ENCODE measurements around the gene PLPP1.

GRCh38 chr5:55391707-55392106 lies 143.1 kb downstream of the PLPP1 start:
- no peak for TF ChIP-seq CTCF (IDR thresholded peaks at IDR 0.05; ENCODE audit: low read depth, low read length, missing input control)
- TF ChIP-seq SP1 (IDR thresholded peaks at IDR 0.05) = peak; percentile 38
- no peak for TF ChIP-seq EGR1 (IDR thresholded peaks at IDR 0.05; ENCODE audit: low read depth in 2 of 2)
- TF ChIP-seq RAD21 (IDR thresholded peaks at IDR 0.05) = peak in 1 of 2 donors; percentile 8
- TF ChIP-seq TAF1 (conservative IDR thresholded peaks at IDR 0.05) = no peak
- TF ChIP-seq, protein P1, sequence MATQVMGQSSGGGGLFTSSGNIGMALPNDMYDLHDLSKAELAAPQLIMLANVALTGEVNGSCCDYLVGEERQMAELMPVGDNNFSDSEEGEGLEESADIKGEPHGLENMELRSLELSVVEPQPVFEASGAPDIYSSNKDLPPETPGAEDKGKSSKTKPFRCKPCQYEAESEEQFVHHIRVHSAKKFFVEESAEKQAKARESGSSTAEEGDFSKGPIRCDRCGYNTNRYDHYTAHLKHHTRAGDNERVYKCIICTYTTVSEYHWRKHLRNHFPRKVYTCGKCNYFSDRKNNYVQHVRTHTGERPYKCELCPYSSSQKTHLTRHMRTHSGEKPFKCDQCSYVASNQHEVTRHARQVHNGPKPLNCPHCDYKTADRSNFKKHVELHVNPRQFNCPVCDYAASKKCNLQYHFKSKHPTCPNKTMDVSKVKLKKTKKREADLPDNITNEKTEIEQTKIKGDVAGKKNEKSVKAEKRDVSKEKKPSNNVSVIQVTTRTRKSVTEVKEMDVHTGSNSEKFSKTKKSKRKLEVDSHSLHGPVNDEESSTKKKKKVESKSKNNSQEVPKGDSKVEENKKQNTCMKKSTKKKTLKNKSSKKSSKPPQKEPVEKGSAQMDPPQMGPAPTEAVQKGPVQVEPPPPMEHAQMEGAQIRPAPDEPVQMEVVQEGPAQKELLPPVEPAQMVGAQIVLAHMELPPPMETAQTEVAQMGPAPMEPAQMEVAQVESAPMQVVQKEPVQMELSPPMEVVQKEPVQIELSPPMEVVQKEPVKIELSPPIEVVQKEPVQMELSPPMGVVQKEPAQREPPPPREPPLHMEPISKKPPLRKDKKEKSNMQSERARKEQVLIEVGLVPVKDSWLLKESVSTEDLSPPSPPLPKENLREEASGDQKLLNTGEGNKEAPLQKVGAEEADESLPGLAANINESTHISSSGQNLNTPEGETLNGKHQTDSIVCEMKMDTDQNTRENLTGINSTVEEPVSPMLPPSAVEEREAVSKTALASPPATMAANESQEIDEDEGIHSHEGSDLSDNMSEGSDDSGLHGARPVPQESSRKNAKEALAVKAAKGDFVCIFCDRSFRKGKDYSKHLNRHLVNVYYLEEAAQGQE (IDR thresholded peaks at IDR 0.05) = no peak
- peak; percentile 58 to 80 for TF ChIP-seq RXRA (IDR thresholded peaks at IDR 0.05)
- TF ChIP-seq YY1 (IDR thresholded peaks at IDR 0.05) = no peak
- TF ChIP-seq JUND (IDR thresholded peaks at IDR 0.05) = no peak
- no peak for TF ChIP-seq FOXA1 (IDR thresholded peaks at IDR 0.05)
- no peak for TF ChIP-seq MAX (IDR thresholded peaks at IDR 0.05)
- TF ChIP-seq HNF4G (IDR thresholded peaks at IDR 0.05) = no peak
- TF ChIP-seq ZBTB33 (IDR thresholded peaks at IDR 0.05) = no peak
